HCT116 (cell line): ENCODE measurements around the gene ITGAE. TPM values are rescaled to one million over a fixed set of nuclear protein-coding genes. Genes with fewer than 3 reads are reported as not detected.
A peak's percentile ranks its signal among the peaks of the same experiment; 100 is the strongest.

Experiments
- ATAC-seq: fragments of 200-7000 bp; cut with Tn5 transposase; 2 replicates; pipeline ENCODE4 v1.9.1; 2020; ENCODE audit warnings: mild to moderate bottlenecking, moderate library complexity
- BruUV-seq: library from RNA; stranded (reverse); fragments of 400-500 nt; replicated peaks from 2 replicates; lab custom pipeline; 2021; lab: Mats Ljungman, UMichigan
- CTCF ChIA-PET: fragments of 300-600 bp; sonication (Branson Sonifier 250); formaldehyde crosslinking; loops from one replicate; lab custom pipeline; 2021; ENCODE audit warnings: antibody characterized with exemption; lab: Charles Lee
- POLR2A ChIA-PET: fragments of 300-600, 350-600 bp; sonication (Branson Sonifier 250); formaldehyde crosslinking; loops from one replicate; lab custom pipeline; 2021; ENCODE audit warnings: antibody characterized with exemption; lab: Charles Lee
- RAD21 ChIA-PET, 2 experiments: fragments of 300-600 bp; sonication (Branson Sonifier 250); formaldehyde crosslinking; loops; one replicate each; lab custom pipeline; 2023; ENCODE audit warnings: low total read pairs in 2 of 2; ENCODE audit not compliant: uncharacterized antibody in 2 of 2, unreplicated experiment in 2 of 2, low non-redundant PET in 1 of 2; lab: Charles Lee
- DNase-seq: peaks from one replicate; pipeline ENCODE4 v3.0.0-alpha.2; 2010; ENCODE audit warnings: low read depth, low spot score
- H2AFZ ChIP-seq: fragments of 200-600 bp; shearing (Covaris generic), sonication (generic); 2 replicates; pipeline ENCODE4 v1.6.1; 2017; ENCODE audit warnings: low read depth, mixed run types, mixed read lengths, antibody characterized with exemption, low read length; ENCODE audit not compliant: poor library complexity, severe bottlenecking
- H3K27ac ChIP-seq: 2 replicates; pipeline ENCODE4 v1.5.1; 2012; ENCODE audit warnings: low read depth, low read length
- H3K27me3 ChIP-seq: fragments of 200-600 bp; sonication (generic); 2 replicates; pipeline ENCODE4 v1.6.1; 2016; ENCODE audit warnings: mixed run types, low read length, mixed read lengths; ENCODE audit not compliant: insufficient read depth
- H3K36me3 ChIP-seq, 2 experiments: fragments of 200-500 bp in 1 of 2; fragments of 200-600 bp in 1 of 2; sonication (Bioruptor generic) in 1 of 2; sonication (generic) in 1 of 2; 2 replicates each; pipeline versions ENCODE4 v1.5.1 to v1.6.1; 2014 to 2016; ENCODE audit warnings: low read length in 2 of 2, inconsistent platforms in 1 of 2, mixed read lengths in 1 of 2, mixed run types in 1 of 2; ENCODE audit not compliant: insufficient read depth in 2 of 2, control insufficient read depth in 1 of 2
- H3K4me1 ChIP-seq, 2 experiments: fragments of 200-600 bp in 1 of 2; sonication (generic) in 1 of 2; 2 replicates each; pipeline versions ENCODE4 v1.5.1 to v1.6.1; 2012 to 2017; ENCODE audit warnings: low read length in 2 of 2, inconsistent platforms in 1 of 2, mild to moderate bottlenecking in 1 of 2, mixed read lengths in 1 of 2, mixed run types in 1 of 2, moderate library complexity in 1 of 2; ENCODE audit not compliant: insufficient read depth in 2 of 2, control insufficient read depth in 1 of 2
- H3K4me2 ChIP-seq: fragments of 200-600 bp; sonication (generic); 2 replicates; pipeline ENCODE4 v1.6.1; 2017; ENCODE audit warnings: mixed run types, low read length, mixed read lengths
- H3K4me3 ChIP-seq, 2 experiments: fragments of 200-600 bp in 1 of 2; sonication (generic) in 1 of 2; replicated peaks in 1 of 2; 2 replicates each; pipeline ENCODE4 v1.5.1; 2011 to 2016; ENCODE audit warnings: low read length in 2 of 2, control low read depth in 1 of 2, low read depth in 1 of 2, mild to moderate bottlenecking in 1 of 2, mixed read lengths in 1 of 2, mixed run types in 1 of 2
- H3K79me2 ChIP-seq: fragments of 200-600 bp; sonication (generic); 2 replicates; pipeline ENCODE4 v1.6.1; 2017; ENCODE audit warnings: mild to moderate bottlenecking, mixed run types, low read length, moderate library complexity, mixed read lengths; ENCODE audit not compliant: insufficient read depth
- H3K9ac ChIP-seq: fragments of 200-600 bp; sonication (generic); 2 replicates; pipeline ENCODE4 v1.6.1; 2016; ENCODE audit warnings: low read length, mixed read lengths
- H3K9me2 ChIP-seq: fragments of 200-600 bp; sonication (generic), shearing (Covaris generic); 2 replicates; pipeline ENCODE4 v1.6.1; 2017; ENCODE audit warnings: mixed run types, mild to moderate bottlenecking, moderate library complexity; ENCODE audit not compliant: insufficient read depth
- H3K9me3 ChIP-seq, 2 experiments: fragments of 200-500 bp in 1 of 2; fragments of 200-600 bp in 1 of 2; sonication (Bioruptor generic) in 1 of 2; sonication (generic) in 1 of 2; 2 replicates each; pipeline ENCODE4 v1.6.1; 2014 to 2017; ENCODE audit warnings: low read length in 2 of 2, mixed read lengths in 2 of 2, inconsistent platforms in 1 of 2, low read depth in 1 of 2, mild to moderate bottlenecking in 1 of 2, mixed run types in 1 of 2, moderate library complexity in 1 of 2; ENCODE audit not compliant: control insufficient read depth in 1 of 2, insufficient read depth in 1 of 2
- H4K20me1 ChIP-seq: fragments of 200-600 bp; sonication (generic), shearing (Covaris generic); 2 replicates; pipeline ENCODE4 v1.6.1; 2017; ENCODE audit warnings: mixed run types, mild to moderate bottlenecking, moderate library complexity; ENCODE audit not compliant: insufficient read depth
- CEBPB ChIP-seq: IDR thresholded peaks from 2 replicates; pipeline ENCODE4 v1.6.1; 2012; ENCODE audit warnings: low read depth
- CTCF ChIP-seq, 3 experiments: fragments of 200-600 bp in 1 of 3; sonication (generic) in 1 of 3; IDR thresholded peaks in 2 of 3; conservative IDR thresholded peaks in 1 of 3; 2 replicates each; pipeline ENCODE4 v1.5.1; 2012 to 2017; ENCODE audit warnings: low read depth in 2 of 3, low read length in 2 of 3, antibody characterized with exemption in 1 of 3, borderline replicate concordance in 1 of 3, control low read depth in 1 of 3, mild to moderate bottlenecking in 1 of 3, mixed read lengths in 1 of 3, mixed run types in 1 of 3, moderate library complexity in 1 of 3; ENCODE audit not compliant: insufficient read depth in 1 of 3
- ELF1 ChIP-seq: IDR thresholded peaks from 2 replicates; pipeline ENCODE4 v1.6.1; 2012; ENCODE audit warnings: low read depth, borderline replicate concordance
- EZH2 ChIP-seq: fragments of 200-600 bp; sonication (generic); IDR thresholded peaks from 2 replicates; pipeline ENCODE4 v1.6.1; 2017; ENCODE audit warnings: antibody characterized with exemption, mixed run types
- EZH2phosphoT487 ChIP-seq: fragments of 200-600 bp; IDR thresholded peaks from 2 replicates; pipeline ENCODE4 v1.6.1; 2018; ENCODE audit warnings: antibody characterized with exemption, borderline replicate concordance
- FOSL1 ChIP-seq: IDR thresholded peaks from 2 replicates; pipeline ENCODE4 v1.6.1; 2012; ENCODE audit warnings: low read depth
- MAX ChIP-seq: IDR thresholded peaks from 2 replicates; pipeline ENCODE4 v1.6.1; 2012
- POLR2AphosphoS5 ChIP-seq: IDR thresholded peaks from 2 replicates; pipeline ENCODE4 v1.6.1; 2011; ENCODE audit warnings: mild to moderate bottlenecking, low read depth, low read length, moderate library complexity
- RAD21 ChIP-seq: IDR thresholded peaks from 2 replicates; pipeline ENCODE4 v1.6.1; 2012; ENCODE audit warnings: low read depth, mild to moderate bottlenecking
- REST ChIP-seq: IDR thresholded peaks from 2 replicates; pipeline ENCODE4 v1.6.1; 2012; ENCODE audit warnings: low read depth
- SIN3A ChIP-seq: IDR thresholded peaks from 2 replicates; pipeline ENCODE4 v1.6.1; 2012; ENCODE audit warnings: low read depth
- SP1 ChIP-seq: IDR thresholded peaks from 2 replicates; pipeline ENCODE4 v1.6.1; 2012; ENCODE audit warnings: low read depth
- TCF7L2 ChIP-seq: IDR thresholded peaks from 2 replicates; pipeline ENCODE4 v1.7.0; 2011; ENCODE audit warnings: borderline replicate concordance, inconsistent platforms; ENCODE audit not compliant: insufficient read depth, insufficient read length; ENCODE audit errors: extremely low read depth
- ZNF274 ChIP-seq: fragments of 200-500 bp; sonication (Bioruptor generic); IDR thresholded peaks from 2 replicates; pipeline ENCODE4 v1.6.1; 2014; ENCODE audit warnings: mild to moderate bottlenecking, low read depth, low read length, inconsistent platforms
- intact Hi-C: fragments of 100-400 bp; cut with micrococcal nuclease; formaldehyde crosslinking; loops from 2 replicates; pipeline ENCODE4 v1.10.0; 2022
- total RNA-seq: library from RNA; stranded (reverse); gene quantifications from one replicate; pipeline ENCODE4 v1.2.1, GENCODE V29; 2021; ENCODE audit not compliant: unreplicated experiment

ITGAE gene
- total RNA-seq, 1 experiment from 2014 or later, result 19.9 TPM

- TF ChIP-seq CTCF (IDR thresholded peaks at IDR 0.05 in 2 of 3, conservative IDR thresholded peaks at IDR 0.05 in 1 of 3; ENCODE audit: borderline replicate concordance in 1 of 3, insufficient read depth in 1 of 3, low read depth in 2 of 3, low read length in 2 of 3) (peak in 1 of 3 experiments; percentile 32; a peak in 2 of 6 replicates), EZH2phosphoT487 (no peak), MAX (peak; percentile 79)
Measured at GRCh38 chr17:3723556-3724377, 77.2 kb downstream of the ITGAE start, which contains the start of gene HASPIN (continued).

- Histone ChIP-seq H3K36me3 (peaks cover 13 to 23% of the 10 kb centered on the region in 2 experiments; a peak in 3 of 4 replicates), H3K27me3 (no peaks in the 10 kb centered on the region), H3K79me2 (peaks cover 52% of the 10 kb centered on the region), H3K4me1 (peaks cover 8 to 37% of the 10 kb centered on the region in 2 experiments), H3K9ac (peak overlapping the region; percentile 87), H3K9me3 (no peaks in the 10 kb centered on the region), H3K9me2 (no peaks in the 10 kb centered on the region), H3K4me2 (peak overlapping the region; percentile 88), H4K20me1 (peaks cover 4% of the 10 kb centered on the region; the same call in 1 of the 2 replicates), H3K4me3 (peak overlapping the region; percentile 93 to 96), H3K27ac (peak overlapping the region; percentile 70), H2AFZ (peak overlapping the region; percentile 20)
- RAD21 ChIA-PET, result no interaction called here
- DNase-seq (no peak), ATAC-seq (no peak)
- BruUV-seq, result TSS peak; percentile 79
- CTCF ChIA-PET, result interaction anchor here (1.1 to 2.5 kb wide), 3 partner anchors 13 to 40 kb away, joined by 4 to 17 read pairs (median 7); no protein-coding TSS in a partner anchor
- POLR2A ChIA-PET, result interaction anchor here (1.3 kb wide), 1 partner anchor 12 kb away, joined by 4 read pairs; no protein-coding TSS in a partner anchor
- intact Hi-C loops, result no loop called here
- TF ChIP-seq CTCF (IDR thresholded peaks at IDR 0.05 in 2 of 3, conservative IDR thresholded peaks at IDR 0.05 in 1 of 3; ENCODE audit: borderline replicate concordance in 1 of 3, insufficient read depth in 1 of 3, low read depth in 2 of 3, low read length in 2 of 3), result no peak
- TF ChIP-seq SP1, result no peak
- TF ChIP-seq POLR2AphosphoS5, result no peak
- no peak for TF ChIP-seq ELF1
- TF ChIP-seq CEBPB, result no peak
- no peak for TF ChIP-seq ZNF274
- TF ChIP-seq TCF7L2, result no peak
- TF ChIP-seq EZH2, result no peak
- TF ChIP-seq FOSL1, result no peak
- no peak for TF ChIP-seq RAD21
- no peak for TF ChIP-seq SIN3A
- TF ChIP-seq REST, result no peak
- no peak for TF ChIP-seq MAX
Measured at GRCh38 chr17:3723188-3723555, 77.8 kb downstream of the ITGAE start.
